ENCODE measurements around the gene SLC25A21. TPM values are rescaled to one million over a fixed set of nuclear protein-coding genes. Genes with fewer than 3 reads are reported as not detected.

Gene SLC25A21
- total and polyA plus RNA-seq, 7 experiments from 2014 or later = not detected

- DNase-seq = no peak
- H3K9me3 Mint-ChIP-seq = peaks cover 0 to 7% (median 0%) of the 10 kb centered on the region in 11 donors
- Histone ChIP-seq H3K9me3 (ENCODE audit: control insufficient read depth in 2 of 3, low read length in 3 of 3) (no peaks in the 10 kb centered on the region), H3K4me1 (ENCODE audit: control insufficient read depth in 2 of 2, insufficient read depth in 2 of 2, low read length in 2 of 2) (no peaks in the 10 kb centered on the region), H3K4me3 (ENCODE audit: low read length) (no peak overlapping the region), H3K27me3 (ENCODE audit: control insufficient read depth in 2 of 2, insufficient read depth in 2 of 2, low read length in 2 of 2) (no peaks in the 10 kb centered on the region), H3K36me3 (ENCODE audit: control insufficient read depth in 2 of 3, insufficient read depth in 3 of 3, low read length in 3 of 3) (no peaks in the 10 kb centered on the region), H3K27ac (ENCODE audit: low read depth, low read length) (no peak overlapping the region)
- intact Hi-C loops (cut with micrococcal nuclease) = no loop called here
- H3K27ac Mint-ChIP-seq = no peak overlapping the region
- no peak overlapping the region for H3K4me3 Mint-ChIP-seq
- no peaks in the 10 kb centered on the region for H3K36me3 Mint-ChIP-seq
- no peak for ATAC-seq
- H3K4me1 Mint-ChIP-seq = no peaks in the 10 kb centered on the region
- CTCF ChIA-PET = interaction anchor here (0.9 kb wide), 1 partner anchor 11 kb away, joined by 4 read pairs; no protein-coding TSS in a partner anchor
- POLR2A ChIA-PET = no interaction called here
- peaks cover 0 to 15% (median 4%) of the 10 kb centered on the region in 5 donors for H3K27me3 Mint-ChIP-seq
Observed at GRCh38 chr14:36718216-36718615, 454.2 kb downstream of the SLC25A21 start.

- ChIA-PET CTCF (no interaction called here), POLR2A (no interaction called here)
- Mint-ChIP-seq H3K4me3 (no peak overlapping the region), H3K4me1 (no peaks in the 10 kb centered on the region), H3K9me3 (peaks cover 0 to 7% (median 0%) of the 10 kb centered on the region in 11 donors), H3K36me3 (no peaks in the 10 kb centered on the region), H3K27me3 (peaks cover 0 to 10% (median 0%) of the 10 kb centered on the region in 5 donors), H3K27ac (no peak overlapping the region)
- intact Hi-C loops (cut with micrococcal nuclease) = no loop called here
- Histone ChIP-seq H3K27me3 (ENCODE audit: control insufficient read depth in 2 of 2, insufficient read depth in 2 of 2, low read length in 2 of 2) (no peaks in the 10 kb centered on the region), H3K36me3 (ENCODE audit: control insufficient read depth in 2 of 3, insufficient read depth in 3 of 3, low read length in 3 of 3) (no peaks in the 10 kb centered on the region), H3K9me3 (ENCODE audit: control insufficient read depth in 2 of 3, low read length in 3 of 3) (no peaks in the 10 kb centered on the region), H3K27ac (ENCODE audit: low read depth, low read length) (no peak overlapping the region), H3K4me3 (ENCODE audit: low read length) (no peak overlapping the region), H3K4me1 (ENCODE audit: control insufficient read depth in 2 of 2, insufficient read depth in 2 of 2, low read length in 2 of 2) (no peaks in the 10 kb centered on the region)
- ATAC-seq (no peak), DNase-seq (no peak)
Observed at GRCh38 chr14:36717363-36717762, 455.0 kb downstream of the SLC25A21 start.

- DNase-seq (no peak), ATAC-seq (no peak)
- Mint-ChIP-seq H3K27ac (no peak overlapping the region), H3K36me3 (no peaks in the 10 kb centered on the region), H3K27me3 (peaks cover 0 to 7% (median 0%) of the 10 kb centered on the region in 5 donors), H3K4me1 (no peaks in the 10 kb centered on the region), H3K4me3 (no peak overlapping the region), H3K9me3 (peaks cover 0 to 7% (median 0%) of the 10 kb centered on the region in 11 donors)
- Histone ChIP-seq H3K4me1 (ENCODE audit: control insufficient read depth in 2 of 2, insufficient read depth in 2 of 2, low read length in 2 of 2) (no peaks in the 10 kb centered on the region), H3K36me3 (ENCODE audit: control insufficient read depth in 2 of 3, insufficient read depth in 3 of 3, low read length in 3 of 3) (no peaks in the 10 kb centered on the region), H3K4me3 (ENCODE audit: low read length) (no peak overlapping the region), H3K27me3 (ENCODE audit: control insufficient read depth in 2 of 2, insufficient read depth in 2 of 2, low read length in 2 of 2) (no peaks in the 10 kb centered on the region), H3K9me3 (ENCODE audit: control insufficient read depth in 2 of 3, low read length in 3 of 3) (no peaks in the 10 kb centered on the region), H3K27ac (ENCODE audit: low read depth, low read length) (no peak overlapping the region)
- intact Hi-C loops (cut with micrococcal nuclease) = no loop called here
- POLR2A ChIA-PET = no interaction called here
- CTCF ChIA-PET = no interaction called here
Observed at GRCh38 chr14:36716614-36717184, 455.7 kb downstream of the SLC25A21 start.

GRCh38 chr14:36713960-36714703, 458.3 kb downstream of the SLC25A21 start:
- Histone ChIP-seq H3K9me3 (ENCODE audit: control insufficient read depth in 2 of 3, low read length in 3 of 3) (no peaks in the 10 kb centered on the region), H3K27me3 (ENCODE audit: control insufficient read depth in 2 of 2, insufficient read depth in 2 of 2, low read length in 2 of 2) (no peaks in the 10 kb centered on the region), H3K27ac (ENCODE audit: low read depth, low read length) (no peak overlapping the region), H3K4me3 (ENCODE audit: low read length) (no peak overlapping the region), H3K4me1 (ENCODE audit: control insufficient read depth in 2 of 2, insufficient read depth in 2 of 2, low read length in 2 of 2) (no peaks in the 10 kb centered on the region), H3K36me3 (ENCODE audit: control insufficient read depth in 2 of 3, insufficient read depth in 3 of 3, low read length in 3 of 3) (no peaks in the 10 kb centered on the region)
- POLR2A ChIA-PET = no interaction called here
- Mint-ChIP-seq H3K4me3 (no peak overlapping the region), H3K9me3 (peaks cover 0 to 7% (median 0%) of the 10 kb centered on the region in 11 donors), H3K36me3 (no peaks in the 10 kb centered on the region), H3K4me1 (no peaks in the 10 kb centered on the region), H3K27me3 (peaks cover 0 to 6% (median 0%) of the 10 kb centered on the region in 5 donors), H3K27ac (no peak overlapping the region)
- DNase-seq (no peak), ATAC-seq (no peak)
- CTCF ChIA-PET = no interaction called here
- intact Hi-C loops (cut with micrococcal nuclease) = no loop called here

- Histone ChIP-seq H3K27me3 (ENCODE audit: control insufficient read depth in 2 of 2, insufficient read depth in 2 of 2, low read length in 2 of 2) (no peaks in the 10 kb centered on the region), H3K4me3 (ENCODE audit: low read length) (no peak overlapping the region), H3K27ac (ENCODE audit: low read depth, low read length) (no peak overlapping the region), H3K4me1 (ENCODE audit: control insufficient read depth in 2 of 2, insufficient read depth in 2 of 2, low read length in 2 of 2) (no peaks in the 10 kb centered on the region), H3K9me3 (ENCODE audit: control insufficient read depth in 2 of 3, low read length in 3 of 3) (no peaks in the 10 kb centered on the region), H3K36me3 (ENCODE audit: control insufficient read depth in 2 of 3, insufficient read depth in 3 of 3, low read length in 3 of 3) (no peaks in the 10 kb centered on the region)
- no peak overlapping the region for H3K27ac Mint-ChIP-seq
- ChIA-PET CTCF (no interaction called here), POLR2A (no interaction called here)
- peaks cover 0 to 4% (median 0%) of the 10 kb centered on the region in 11 donors for H3K9me3 Mint-ChIP-seq
- intact Hi-C loops (cut with micrococcal nuclease) = loop anchor here in 1 of 2 donors (10.0 kb wide), 1 partner anchor 867 kb away; no protein-coding TSS in a partner anchor
- DNase-seq = no peak
- no peak for ATAC-seq
- H3K4me3 Mint-ChIP-seq = no peak overlapping the region
- H3K36me3 Mint-ChIP-seq = no peaks in the 10 kb centered on the region
- no peaks in the 10 kb centered on the region for H3K27me3 Mint-ChIP-seq
- peaks cover 0 to 2% (median 0%) of the 10 kb centered on the region in 7 donors for H3K4me1 Mint-ChIP-seq
Observed at GRCh38 chr14:36707570-36707969, 464.8 kb downstream of the SLC25A21 start.

DNA sequence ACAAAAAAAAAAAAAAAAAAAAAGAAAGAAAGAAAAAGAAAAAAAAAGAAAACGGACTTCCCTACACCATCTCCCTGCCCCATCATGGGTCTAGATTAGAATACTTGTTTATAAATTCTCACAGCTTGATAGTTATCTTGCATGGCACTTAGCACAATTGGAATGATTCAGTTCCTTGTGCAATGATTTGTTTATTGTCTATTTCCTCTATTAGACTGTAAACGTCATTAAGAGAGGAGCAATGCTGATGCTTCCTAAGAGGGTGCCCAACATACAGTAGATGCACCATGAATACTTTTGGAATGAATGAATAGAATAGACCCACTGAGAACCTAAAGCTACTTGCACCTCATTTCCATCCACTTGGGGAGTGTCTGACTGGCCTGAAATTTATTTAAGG, 469.9 kb downstream of the SLC25A21 start:
- H3K4me1 Mint-ChIP-seq = peaks cover 0 to 2% (median 0%) of the 10 kb centered on the region in 7 donors
- ChIA-PET POLR2A (no interaction called here), CTCF (no interaction called here)
- Histone ChIP-seq H3K4me3 (ENCODE audit: low read length) (no peak overlapping the region), H3K27me3 (ENCODE audit: control insufficient read depth in 2 of 2, insufficient read depth in 2 of 2, low read length in 2 of 2) (no peaks in the 10 kb centered on the region), H3K27ac (ENCODE audit: low read depth, low read length) (no peak overlapping the region), H3K36me3 (ENCODE audit: control insufficient read depth in 2 of 3, insufficient read depth in 3 of 3, low read length in 3 of 3) (no peaks in the 10 kb centered on the region), H3K9me3 (ENCODE audit: control insufficient read depth in 2 of 3, low read length in 3 of 3) (no peaks in the 10 kb centered on the region), H3K4me1 (ENCODE audit: control insufficient read depth in 2 of 2, insufficient read depth in 2 of 2, low read length in 2 of 2) (no peaks in the 10 kb centered on the region)
- H3K27me3 Mint-ChIP-seq = peaks cover 0 to 12% (median 4%) of the 10 kb centered on the region in 5 donors
- H3K9me3 Mint-ChIP-seq = peaks cover 0 to 15% (median 7%) of the 10 kb centered on the region in 11 donors
- no peak overlapping the region for H3K27ac Mint-ChIP-seq
- ATAC-seq (no peak), DNase-seq (no peak)
- H3K4me3 Mint-ChIP-seq = no peak overlapping the region
- intact Hi-C loops (cut with micrococcal nuclease) = loop anchor here in 1 of 2 donors (10.0 kb wide), 1 partner anchor 872 kb away; no protein-coding TSS in a partner anchor
- H3K36me3 Mint-ChIP-seq = peaks cover 0 to 12% (median 0%) of the 10 kb centered on the region in 5 donors

Data from naive thymus-derived CD4-positive, alpha-beta T cell (primary cell).